IPS DF 4.7 (cell line): ENCODE measurements around the gene PRMT5.
A peak's percentile ranks its signal among the peaks of the same experiment; 100 is the strongest.
"Not testable (repeated sequence)": the region's sequence is repeated elsewhere in the genome, so short reads cannot be mapped to it uniquely, and the experiment has no call there.

ENCODE experiments used
- DNase-seq: peaks from one replicate; pipeline ENCODE4 v3.0.0-alpha.2; 2013; ENCODE audit warnings: low spot score; ENCODE audit errors: extremely low read depth

The PRMT5 gene

DNA sequence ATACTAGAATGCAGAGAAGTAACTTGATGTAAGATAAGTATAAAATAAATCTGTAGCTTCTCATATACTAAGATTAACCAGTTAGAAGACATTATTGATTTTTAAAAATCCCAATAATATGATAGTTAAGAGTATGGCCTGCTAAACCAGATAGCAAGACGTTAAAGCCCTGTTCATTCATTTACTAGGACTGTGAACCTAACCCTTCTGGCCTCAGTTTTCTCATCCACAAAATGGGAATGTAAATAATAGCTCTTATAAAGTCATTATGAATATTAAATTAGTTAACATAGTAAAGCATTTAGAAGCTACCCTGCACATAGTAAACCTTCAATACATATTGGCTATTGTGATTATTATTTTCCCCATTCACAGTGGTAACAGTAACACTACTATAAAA is 6.0 kb upstream of the PRMT5 start:
- DNase-seq: no peak

DNA sequence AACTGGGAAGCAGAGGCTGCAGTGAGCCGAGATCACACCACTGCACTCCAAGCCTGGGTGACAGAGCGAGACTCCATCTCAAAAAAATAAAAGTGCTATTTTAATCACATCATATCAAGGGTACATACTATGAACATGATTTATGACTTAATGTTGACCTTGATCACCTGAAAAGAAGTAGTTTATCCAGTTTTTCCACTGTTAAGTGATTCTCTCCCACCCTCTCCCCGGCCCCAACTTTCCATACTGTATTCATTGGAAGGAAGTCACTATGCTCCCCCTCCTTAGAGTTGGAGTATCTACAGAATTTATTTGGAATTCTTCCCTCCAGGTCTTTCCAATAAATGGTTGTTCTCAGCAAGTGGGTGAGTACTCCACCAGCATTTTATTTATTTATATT is 3.0 kb upstream of the PRMT5 start:
- no peak for DNase-seq

DNA sequence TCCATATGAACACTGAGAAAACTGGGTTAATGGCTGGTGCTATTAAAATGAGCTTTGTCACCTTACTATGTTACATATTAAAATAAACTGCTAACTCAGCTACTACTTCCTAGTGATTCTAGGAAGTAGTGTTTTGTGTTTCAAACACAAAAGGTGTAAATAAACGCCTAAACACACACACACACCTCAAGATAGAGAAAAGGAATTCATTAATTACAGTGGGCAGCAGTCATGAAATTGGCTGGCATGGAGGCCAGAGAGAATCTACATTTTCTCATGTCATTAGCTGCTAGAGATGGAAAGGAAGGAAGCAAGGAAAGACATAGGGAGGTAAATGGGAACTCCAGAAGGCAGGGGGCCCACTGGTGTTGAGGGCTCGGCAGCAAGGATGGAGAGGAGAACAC is 787 bp upstream of the PRMT5 start:
- no peak for DNase-seq

DNA sequence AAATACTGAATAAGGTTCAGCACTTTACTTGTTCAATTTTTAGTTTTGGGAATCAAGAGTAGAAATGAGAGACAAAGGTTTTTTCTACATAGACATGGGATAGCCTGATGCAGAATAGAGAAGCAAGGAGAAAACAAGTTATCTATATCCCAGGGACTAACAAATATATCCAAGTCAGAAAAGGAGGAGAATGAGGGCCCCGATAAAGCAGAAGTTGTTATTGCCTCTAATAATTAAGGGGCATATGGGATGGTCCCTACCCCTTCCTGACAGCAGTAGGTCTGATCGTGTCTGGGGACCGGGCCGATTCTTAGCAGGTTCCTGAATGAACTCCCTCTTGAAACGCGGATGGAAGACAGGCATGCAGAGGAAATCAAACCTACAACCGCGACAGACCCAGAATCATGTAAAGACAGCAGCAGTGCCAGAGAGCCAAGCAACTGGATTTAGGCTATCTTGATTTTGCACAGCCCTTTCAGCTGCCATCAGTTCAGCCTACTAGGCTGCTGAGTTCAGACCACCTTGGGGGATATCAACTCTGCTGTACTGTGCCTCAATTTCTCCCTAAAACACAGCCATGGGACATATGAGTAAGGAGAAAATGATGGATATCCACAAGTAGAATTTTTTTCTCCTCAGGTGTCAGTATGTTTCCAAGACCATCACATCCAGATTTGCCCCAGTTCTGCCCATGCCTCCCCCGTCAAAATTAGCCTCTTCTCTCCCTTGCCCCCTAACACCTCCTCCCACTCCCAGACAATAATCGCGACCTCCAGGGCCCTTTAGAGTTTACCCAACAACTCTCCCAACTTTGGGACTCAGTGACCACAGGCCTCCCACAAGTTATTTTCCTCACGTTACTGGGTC is 706 bp downstream of the PRMT5 start:
- no peak for DNase-seq

DNA sequence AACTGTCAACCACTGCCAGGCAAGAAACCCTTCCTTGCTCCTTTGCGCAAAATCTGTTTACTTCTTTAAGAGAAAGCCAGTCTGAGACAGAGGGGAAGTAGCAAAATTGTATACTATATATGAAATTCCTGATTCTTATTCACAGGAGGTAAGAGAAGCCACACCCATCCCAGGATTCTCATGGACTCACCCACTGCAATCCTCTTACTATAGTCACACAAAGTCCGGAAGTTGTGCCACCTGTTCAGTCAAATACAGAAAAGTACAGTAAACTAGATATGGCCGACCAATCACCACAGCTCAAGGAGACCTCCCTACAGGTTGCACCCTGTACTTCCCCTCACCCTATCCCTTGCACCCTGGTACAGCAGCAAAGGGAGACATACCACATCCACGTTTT is 2.9 kb downstream of the PRMT5 start:
- DNase-seq: no peak

DNA sequence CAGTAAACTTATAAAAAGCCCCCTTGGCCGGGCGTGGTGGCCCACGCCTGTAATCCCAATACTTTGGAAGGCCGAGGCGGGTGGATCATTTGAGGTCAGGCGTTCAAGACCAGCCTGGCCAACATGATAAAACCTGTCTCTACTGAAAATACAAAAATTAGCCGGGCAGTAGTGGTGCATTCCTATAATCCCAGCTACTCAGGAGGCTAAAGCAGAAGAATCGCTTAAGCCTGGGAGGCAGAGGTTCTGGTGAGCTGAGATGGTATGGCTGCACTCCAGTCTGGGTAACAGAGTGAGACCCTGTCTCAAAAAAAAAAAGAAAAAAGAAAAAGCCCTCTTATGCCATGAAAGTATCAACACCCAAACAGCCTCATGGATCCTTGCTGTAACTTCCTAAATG is 3.7 kb downstream of the PRMT5 start:
- DNase-seq: no peak

DNA sequence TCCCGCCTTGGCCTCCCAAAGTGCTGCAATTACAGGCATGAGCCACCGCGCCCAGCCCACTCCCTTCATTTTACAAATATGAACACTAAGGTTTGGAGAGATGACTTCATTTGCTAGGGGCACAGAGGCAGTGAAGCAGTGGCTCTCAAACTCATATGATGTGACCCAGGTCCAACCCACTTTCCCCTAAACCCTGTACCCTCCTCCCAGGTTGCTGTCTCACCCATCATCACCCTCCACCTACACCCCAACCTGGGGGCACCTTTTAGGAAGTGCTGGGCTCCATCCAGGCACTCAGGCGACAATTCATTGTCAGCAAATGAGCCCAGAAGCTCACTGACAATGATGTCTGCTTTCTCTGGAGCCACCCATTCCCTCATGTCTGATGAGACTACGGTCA is 5.4 kb downstream of the PRMT5 start:
- no peak for DNase-seq

DNA sequence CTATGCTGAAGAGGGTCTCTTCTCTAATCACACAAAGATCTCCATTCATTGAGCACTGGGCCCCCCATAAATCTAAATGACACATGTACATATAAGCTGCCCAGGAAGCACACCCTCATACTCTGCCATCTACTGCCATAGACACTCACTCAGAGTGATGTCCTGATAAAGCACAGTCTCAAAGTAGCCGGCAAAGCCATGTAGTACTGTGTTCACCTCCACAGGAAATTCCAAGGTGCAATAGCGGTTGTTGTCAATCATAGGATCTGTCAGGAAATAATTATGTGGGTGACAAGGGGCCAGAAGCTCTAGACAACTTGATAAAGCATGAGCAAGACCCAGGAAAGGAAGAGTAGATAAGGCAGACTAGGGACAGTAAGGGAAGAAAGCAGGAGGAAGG is 6.9 kb downstream of the PRMT5 start:
- no peak for DNase-seq

DNA sequence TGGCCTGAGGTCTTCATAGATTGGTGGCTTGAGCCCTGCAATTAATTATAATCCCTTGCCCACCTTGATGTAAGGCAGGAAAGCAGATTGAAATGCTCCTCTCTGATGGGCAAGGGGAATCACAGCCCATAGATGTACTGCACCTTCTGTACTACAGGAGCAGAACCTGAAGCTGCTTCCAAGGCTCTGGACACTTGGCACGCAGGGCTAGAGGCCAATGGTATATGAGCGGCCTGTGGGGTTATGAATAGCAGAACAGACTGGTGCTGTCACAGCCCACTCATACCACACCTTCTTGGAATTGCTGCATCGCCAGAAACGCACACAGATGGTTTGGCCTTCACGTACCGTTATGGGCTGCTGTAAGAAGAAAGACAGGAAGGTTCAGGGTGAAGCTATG is 8.5 kb downstream of the PRMT5 start:
- no peak for DNase-seq

DNA sequence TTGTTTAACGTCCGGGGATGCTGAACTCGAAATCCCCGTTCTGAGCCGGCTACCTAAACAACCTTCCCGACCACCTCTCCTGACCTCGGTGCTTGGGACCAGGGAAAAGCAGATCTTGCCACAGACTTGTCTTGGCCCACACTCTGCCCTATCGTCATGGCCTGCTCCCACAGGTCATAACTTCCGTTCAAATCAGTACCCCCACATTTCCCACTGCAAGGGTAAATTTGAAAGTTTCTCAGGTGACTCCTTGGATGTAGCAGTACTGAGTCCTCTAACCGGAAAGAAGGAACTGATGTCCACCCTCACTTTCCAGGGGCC is 9.6 kb downstream of the PRMT5 start:
- DNase-seq: no peak

DNA sequence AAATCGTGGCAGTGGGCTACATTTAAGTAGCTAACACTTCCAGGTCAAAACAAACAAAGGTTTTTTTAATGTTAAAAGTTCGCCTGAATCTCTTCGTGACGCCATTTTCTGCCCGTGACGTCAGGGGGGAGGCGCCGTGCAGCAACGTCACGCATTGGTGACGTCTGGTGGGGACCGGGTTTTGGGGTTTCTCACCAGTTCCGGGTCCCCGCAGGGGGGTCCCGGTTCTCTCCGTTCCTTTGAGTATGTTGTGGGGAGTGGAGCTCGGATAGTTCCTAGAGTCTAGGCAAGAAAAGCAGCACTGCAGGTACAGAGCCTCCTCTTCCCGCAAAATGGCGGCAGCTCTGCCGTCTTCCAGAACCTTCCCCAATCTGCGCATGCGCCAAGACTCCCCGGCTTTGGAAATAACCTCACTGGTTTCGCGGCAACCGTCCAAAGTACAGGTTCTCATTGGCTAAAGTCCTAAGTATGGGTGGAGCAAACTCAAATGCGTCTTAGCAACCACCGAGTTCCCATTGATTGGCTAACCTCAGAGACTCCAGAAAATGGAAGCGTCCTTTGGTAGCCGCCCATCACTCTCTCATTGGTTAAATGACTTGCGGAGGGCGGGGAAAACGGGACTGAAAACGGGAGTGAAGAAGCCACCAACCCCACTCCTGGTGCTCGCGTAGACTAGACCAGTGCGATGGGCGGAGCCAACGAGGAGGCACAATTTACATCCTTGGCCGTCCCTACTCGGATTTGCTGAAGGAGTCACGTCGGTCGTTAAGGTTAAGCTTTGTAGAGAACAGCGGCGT is 10.2 kb downstream of the PRMT5 start, which contains the start of gene RBM23:
Gene RBM23 (minus strand): TSS at position 346 of the 797 bp plus-strand sequence.
- peak; percentile 100 for DNase-seq

DNA sequence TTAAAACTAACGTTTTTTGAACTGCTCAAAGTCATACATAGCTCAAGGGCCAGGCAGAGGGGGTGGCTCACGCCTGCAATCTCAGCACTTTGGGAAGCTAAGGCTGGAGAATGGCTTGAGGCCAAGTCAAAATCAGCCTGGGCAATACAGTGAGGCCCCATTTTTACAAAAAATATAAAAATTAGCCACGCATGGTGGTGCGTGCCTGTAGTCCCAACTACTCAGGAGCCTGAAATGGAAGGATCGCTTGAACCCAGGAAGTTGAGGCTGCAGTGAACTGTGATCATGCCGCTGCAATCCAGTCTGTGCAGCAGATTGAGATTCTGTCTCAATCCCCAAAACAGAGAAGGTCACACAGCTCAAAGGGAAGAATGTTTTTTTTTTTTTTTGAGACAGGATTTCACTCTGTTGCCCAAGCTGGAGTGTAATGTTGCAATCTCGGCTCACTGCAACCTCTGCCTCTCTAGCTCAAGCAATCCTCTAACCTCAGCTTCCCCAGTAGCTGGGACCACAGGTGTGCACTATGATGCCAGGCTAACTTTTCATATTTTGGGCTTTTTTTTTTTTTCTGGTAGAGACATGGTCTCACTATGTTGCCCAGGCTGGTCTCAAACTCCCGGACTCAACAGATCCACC is 13.2 kb downstream of the PRMT5 start:
- DNase-seq: no peak

DNA sequence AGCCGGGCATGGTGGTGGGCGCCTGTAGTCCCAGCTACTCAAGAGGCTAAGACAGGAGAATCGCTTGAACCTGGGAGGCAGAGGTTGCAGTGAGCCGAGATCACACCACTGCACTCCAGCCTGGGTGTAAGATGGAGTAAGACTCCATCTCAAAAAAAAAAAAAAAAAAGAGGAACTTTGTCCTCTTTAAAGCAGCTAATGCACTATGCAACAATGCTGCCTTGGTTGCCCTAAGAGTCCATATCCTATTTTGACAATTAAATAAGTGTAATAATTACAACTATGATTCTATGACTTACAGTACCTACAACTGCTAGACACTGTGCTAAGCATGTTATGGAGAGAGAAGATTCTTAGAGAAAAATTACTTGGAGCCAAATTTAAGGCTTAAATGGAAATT is 14.3 kb downstream of the PRMT5 start:
- not testable (repeated sequence) for DNase-seq

DNA sequence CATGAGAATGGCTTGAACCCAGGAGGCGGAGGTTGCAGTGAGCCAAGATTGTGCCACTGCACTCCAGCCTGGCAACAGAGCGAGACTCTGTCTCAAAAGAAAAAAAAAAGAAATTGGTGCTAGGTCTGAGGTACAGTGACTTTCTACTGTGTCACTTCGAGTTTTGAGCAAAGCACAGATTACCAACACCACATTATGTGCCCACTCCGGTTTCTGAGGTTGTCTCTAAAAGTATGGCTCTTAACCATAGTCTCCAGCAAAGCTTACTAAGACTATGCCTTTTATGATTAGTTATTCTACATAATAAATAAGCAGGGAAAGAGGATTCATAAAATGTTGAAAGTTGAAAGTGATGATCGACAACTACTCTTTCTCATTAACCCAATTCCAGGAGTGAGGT is 18.3 kb downstream of the PRMT5 start:
- DNase-seq: no peak

DNA sequence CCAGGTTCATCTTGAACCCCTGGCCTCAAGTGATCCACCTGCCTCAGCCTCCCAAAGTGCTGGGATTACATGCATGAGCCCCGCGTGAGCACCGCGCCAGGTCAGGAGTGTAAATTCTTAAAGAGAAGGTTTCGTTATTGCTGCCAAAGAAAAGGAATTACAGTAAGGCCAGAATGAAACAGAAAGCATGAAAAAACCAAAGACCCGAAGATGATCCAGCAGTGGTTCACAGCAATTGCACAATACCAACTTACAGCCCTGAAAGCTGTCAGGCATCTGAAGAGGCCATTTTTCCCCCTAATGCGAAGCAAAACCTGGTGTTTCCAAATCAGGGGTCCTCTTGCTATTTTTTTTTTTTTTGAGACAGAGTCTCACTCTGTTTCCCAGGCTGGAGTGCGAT is 20.6 kb downstream of the PRMT5 start:
- no peak for DNase-seq

DNA sequence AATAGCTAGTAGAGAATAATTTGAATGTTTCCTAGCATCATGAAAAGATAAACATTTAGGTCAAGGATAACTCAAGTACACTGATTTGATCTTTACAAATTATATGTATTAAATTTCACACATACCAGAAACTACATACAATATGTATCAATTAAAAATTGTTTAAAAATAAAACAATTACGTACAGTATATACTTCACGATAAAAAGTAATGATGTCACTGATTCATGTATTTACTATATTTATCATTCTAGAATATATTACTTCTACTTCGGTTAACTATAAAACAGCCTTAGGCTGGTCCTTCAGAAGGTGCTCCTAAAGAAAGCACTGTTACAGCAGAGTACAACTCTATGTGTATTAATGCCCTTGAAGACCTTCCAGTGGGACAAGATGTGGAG is 21.7 kb downstream of the PRMT5 start:
- DNase-seq: no peak

DNA sequence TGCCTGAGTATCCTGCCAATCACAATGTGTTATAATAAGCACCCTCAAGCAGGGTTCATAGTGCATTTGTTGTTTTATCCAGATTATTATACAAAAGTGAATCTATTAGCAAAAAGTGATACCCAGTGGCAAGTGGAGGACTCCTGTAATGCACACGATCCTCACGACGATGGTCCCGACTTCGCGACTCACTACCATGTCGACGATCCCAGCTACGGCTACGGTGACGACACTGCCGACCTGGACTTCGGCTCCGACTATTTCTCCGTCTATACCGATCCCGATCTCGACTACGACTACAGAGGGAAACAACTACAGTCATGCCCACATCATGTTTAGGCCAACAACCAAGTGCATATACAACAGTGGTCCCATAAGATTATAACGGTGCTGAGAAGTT is 23.1 kb downstream of the PRMT5 start:
- DNase-seq: no peak

DNA sequence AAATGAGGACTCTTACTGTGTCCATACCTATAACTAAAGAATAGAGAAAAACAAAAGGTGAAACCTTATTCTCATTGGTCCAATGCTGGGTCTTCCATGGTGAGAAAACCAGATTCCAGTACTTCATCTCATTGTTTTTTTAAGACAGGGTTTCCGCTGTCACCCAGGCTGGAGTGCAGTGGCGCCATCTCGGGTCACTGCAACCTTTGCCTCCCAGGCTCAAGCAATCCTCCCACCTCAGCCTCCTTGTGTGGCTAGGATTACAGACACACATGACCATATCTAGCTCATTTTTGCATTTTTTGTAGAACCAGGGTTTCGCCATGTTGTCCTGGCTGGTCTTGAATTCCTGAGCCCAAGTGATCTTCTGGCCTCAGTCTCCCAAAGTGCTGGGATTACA is 23.5 kb downstream of the PRMT5 start:
- DNase-seq: no peak

DNA sequence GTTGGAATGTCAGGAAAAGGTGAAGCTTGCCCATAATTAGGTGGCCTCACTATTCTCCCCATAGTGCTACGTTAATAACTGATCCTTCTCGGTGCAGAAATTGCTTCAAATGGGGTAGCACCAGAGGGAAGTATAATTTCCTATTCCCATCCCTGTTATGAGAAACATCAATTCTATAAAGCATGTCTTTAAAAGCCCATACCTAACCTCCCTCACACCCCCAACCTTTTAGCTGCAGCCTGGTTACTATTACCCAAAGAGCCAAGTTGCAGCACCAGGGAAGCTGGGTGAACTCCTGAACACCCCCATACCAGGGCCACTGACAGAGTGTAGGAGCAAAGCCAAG is 25.5 kb downstream of the PRMT5 start:
- DNase-seq: no peak

DNA sequence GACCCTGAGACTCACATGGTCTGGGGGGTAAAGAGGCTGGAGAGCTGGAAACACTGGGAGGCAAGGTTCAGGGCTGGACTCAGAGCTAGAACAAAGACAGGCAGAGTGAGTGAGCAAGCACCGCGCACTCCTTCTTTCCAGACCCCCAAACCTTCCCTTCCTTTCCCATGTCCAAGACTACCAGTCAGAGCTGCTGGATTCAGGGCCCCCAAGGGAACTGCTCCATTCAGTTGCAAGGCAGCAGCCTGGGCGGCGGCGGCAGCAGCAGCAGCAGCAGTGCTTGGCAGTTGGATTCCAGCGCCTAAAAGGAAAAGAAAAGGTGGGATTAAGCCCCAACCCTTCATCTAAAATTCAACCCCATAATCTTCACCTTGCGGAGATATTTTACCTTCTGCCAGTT is 27.4 kb downstream of the PRMT5 start:
- DNase-seq: no peak

DNA sequence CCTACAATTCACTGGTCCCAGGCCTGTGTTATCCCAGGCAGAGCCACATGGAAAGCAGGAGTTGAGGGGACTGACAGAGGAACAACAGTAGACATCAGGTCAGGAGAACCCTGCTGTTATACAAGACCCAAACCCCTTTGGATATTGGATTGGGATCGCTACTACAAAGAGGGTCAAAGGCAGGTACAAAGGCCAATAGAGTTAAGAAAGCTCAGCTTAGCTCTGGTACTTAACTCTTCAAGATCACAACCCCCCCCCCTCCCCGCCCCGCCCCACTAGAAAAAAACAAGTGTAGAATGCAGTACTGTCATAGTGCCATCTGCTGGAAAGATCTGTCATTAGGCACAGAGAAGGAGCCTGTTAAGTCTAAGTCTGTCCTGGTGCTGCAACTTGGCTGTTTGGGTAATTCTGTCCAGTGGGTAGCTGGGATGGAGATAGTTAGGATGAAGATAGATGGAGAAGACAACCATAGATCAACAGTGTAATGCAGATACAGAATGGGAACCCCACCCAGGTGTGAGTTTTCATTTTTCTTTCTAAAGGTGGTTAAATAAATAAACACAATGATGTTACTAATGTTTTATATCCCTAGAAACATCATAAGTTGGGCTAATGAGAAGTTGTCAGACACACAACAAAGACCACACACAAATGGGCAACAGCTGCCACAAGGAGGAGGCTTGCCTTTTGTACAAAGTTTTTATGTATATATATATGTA is 28.9 kb downstream of the PRMT5 start:
- no peak for DNase-seq
